ENCODE results near the gene PCNA.

Gene PCNA

GRCh38 chr20:5156675-5157448, 37.1 kb upstream of the PCNA start:
- TF ChIP-seq CTCF (IDR thresholded peaks at IDR 0.05) (no peak), ZFX (IDR thresholded peaks at IDR 0.05; ENCODE audit: borderline replicate concordance) (no peak)
- no peak overlapping the region for H3K27ac ChIP-seq

- TF ChIP-seq CTCF (IDR thresholded peaks at IDR 0.05) (no peak), ZFX (IDR thresholded peaks at IDR 0.05; ENCODE audit: borderline replicate concordance) (no peak)
Observed at GRCh38 chr20:5155404-5155803, 35.6 kb upstream of the PCNA start.

GRCh38 chr20:5154543-5154925, 34.8 kb upstream of the PCNA start:
- TF ChIP-seq ZFX (IDR thresholded peaks at IDR 0.05; ENCODE audit: borderline replicate concordance) (no peak), CTCF (IDR thresholded peaks at IDR 0.05) (no peak)
- H3K27ac ChIP-seq = no peak overlapping the region

More at GRCh38 chr20:5155404-5155803, 35.6 kb upstream of the PCNA start:
- H3K27ac ChIP-seq = no peak overlapping the region

GRCh38 chr20:5153612-5154542, 34.1 kb upstream of the PCNA start:
- TF ChIP-seq ZFX (IDR thresholded peaks at IDR 0.05; ENCODE audit: borderline replicate concordance) (no peak), CTCF (IDR thresholded peaks at IDR 0.05) (no peak)
- H3K27ac ChIP-seq = no peak overlapping the region

GRCh38 chr20:5153152-5153467, 33.4 kb upstream of the PCNA start:
- no peak for TF ChIP-seq ZFX (IDR thresholded peaks at IDR 0.05; ENCODE audit: borderline replicate concordance)
- no peak for TF ChIP-seq CTCF (IDR thresholded peaks at IDR 0.05)
- no peak overlapping the region for H3K27ac ChIP-seq

- TF ChIP-seq CTCF (IDR thresholded peaks at IDR 0.05) = no peak
- TF ChIP-seq ZFX (IDR thresholded peaks at IDR 0.05; ENCODE audit: borderline replicate concordance) = no peak
- no peak overlapping the region for H3K27ac ChIP-seq
Observed at GRCh38 chr20:5150226-5151076, 30.7 kb upstream of the PCNA start.

Measured in 22Rv1 (cell line).